ENCODE measurements around the gene NFIX. TPM values are rescaled to one million over a fixed set of nuclear protein-coding genes. Genes with fewer than 3 reads are reported as not detected.
A peak's percentile ranks its signal among the peaks of the same experiment; 100 is the strongest.

The NFIX gene
- total and polyA plus RNA-seq, 2 of the 13 experiments (the other 11 are each of a cell fraction or from before 2014, with no cell fraction given): 3.4 to 5.4 TPM

GRCh38 chr19:12956446-12957388, 38.6 kb upstream of the NFIX start, which contains the start of gene GADD45GIP1 (continued):
- TF ChIP-seq ZBTB33 (CRISPR knock-in tag; IDR thresholded peaks at IDR 0.05): no peak
- TF ChIP-seq KIAA2018 (CRISPR knock-in tag; IDR thresholded peaks at IDR 0.05; ENCODE audit: borderline replicate concordance): no peak
- no peak for TF ChIP-seq FOXO4 (CRISPR knock-in tag; conservative IDR thresholded peaks at IDR 0.05)
- TF ChIP-seq MAX (IDR thresholded peaks at IDR 0.05): peak; percentile 82
- no peak; the same call in 1 of the 2 replicates for TF ChIP-seq ARNTL (CRISPR knock-in tag; IDR thresholded peaks at IDR 0.05)
- no peak; the same call in 1 of the 2 replicates for TF ChIP-seq NFIC (IDR thresholded peaks at IDR 0.05; ENCODE audit: low read length)
- no peak for TF ChIP-seq ZNF800 (CRISPR knock-in tag; IDR thresholded peaks at IDR 0.05)
- no peak for TF ChIP-seq ZNF672 (CRISPR knock-in tag; IDR thresholded peaks at IDR 0.05)
- peak; percentile 70; the same call in 1 of the 2 replicates for TF ChIP-seq ZNF768 (CRISPR knock-in tag; IDR thresholded peaks at IDR 0.05)
- TF ChIP-seq ZNF567 (CRISPR knock-in tag; IDR thresholded peaks at IDR 0.05; ENCODE audit: borderline replicate concordance): no peak
- TF ChIP-seq ERF (CRISPR knock-in tag; IDR thresholded peaks at IDR 0.05): no peak
- TF ChIP-seq MEF2D (CRISPR knock-in tag; IDR thresholded peaks at IDR 0.05): no peak
- no peak for TF ChIP-seq PAF1 (CRISPR knock-in tag; IDR thresholded peaks at IDR 0.05)
- peak; percentile 51; the same call in 1 of the 2 replicates for TF ChIP-seq DRAP1 (CRISPR knock-in tag; IDR thresholded peaks at IDR 0.05)
